ENCODE data around the gene EXOC3L4. TPM values are rescaled to one million over a fixed set of nuclear protein-coding genes. Genes with fewer than 3 reads are reported as not detected.
A peak's percentile ranks its signal among the peaks of the same experiment; 100 is the strongest.

The EXOC3L4 gene
- total RNA-seq, 1 donor from 2014 or later: 0.81 TPM

DNA sequence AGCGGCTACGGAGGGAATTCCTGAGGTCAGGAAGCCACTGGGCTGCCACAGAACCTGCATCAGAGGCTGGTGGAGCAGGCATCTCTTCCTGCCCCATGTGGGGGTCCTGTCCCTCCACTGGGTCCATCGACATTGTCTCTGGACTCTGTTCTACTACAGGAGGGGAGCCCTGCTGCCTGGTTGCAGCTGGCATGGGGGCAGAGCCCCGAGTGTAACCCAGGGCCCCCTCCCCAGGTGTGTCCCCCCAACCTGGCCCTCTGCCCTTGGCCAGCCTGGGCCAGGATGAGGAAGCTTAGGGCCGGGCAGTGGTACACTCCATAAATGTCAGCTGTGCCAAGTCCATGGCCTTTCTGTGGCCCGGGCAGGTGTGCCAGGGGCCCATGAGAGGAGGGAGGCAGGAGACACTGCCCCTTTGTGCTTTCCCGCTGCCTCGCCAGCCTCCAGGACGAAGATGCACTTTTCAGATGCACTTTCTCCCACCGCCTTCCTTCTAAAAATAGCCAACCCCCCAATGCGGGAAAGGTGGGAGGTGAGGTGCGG lies 4.0 kb upstream of the EXOC3L4 start:
- Mint-ChIP-seq H3K9me3 (ENCODE audit: unreplicated experiment) (no peaks in the 10 kb centered on the region), H3K4me3 (ENCODE audit: unreplicated experiment) (peak overlapping the region; percentile 13), H3K27me3 (ENCODE audit: unreplicated experiment) (peaks cover 4% of the 10 kb centered on the region), H3K36me3 (ENCODE audit: unreplicated experiment) (no peaks in the 10 kb centered on the region), H3K27ac (ENCODE audit: unreplicated experiment) (no peak overlapping the region), H3K4me1 (ENCODE audit: low read depth, unreplicated experiment) (peaks cover 2% of the 10 kb centered on the region)
- DNase-seq: no peak
- TF ChIP-seq, protein P1, sequence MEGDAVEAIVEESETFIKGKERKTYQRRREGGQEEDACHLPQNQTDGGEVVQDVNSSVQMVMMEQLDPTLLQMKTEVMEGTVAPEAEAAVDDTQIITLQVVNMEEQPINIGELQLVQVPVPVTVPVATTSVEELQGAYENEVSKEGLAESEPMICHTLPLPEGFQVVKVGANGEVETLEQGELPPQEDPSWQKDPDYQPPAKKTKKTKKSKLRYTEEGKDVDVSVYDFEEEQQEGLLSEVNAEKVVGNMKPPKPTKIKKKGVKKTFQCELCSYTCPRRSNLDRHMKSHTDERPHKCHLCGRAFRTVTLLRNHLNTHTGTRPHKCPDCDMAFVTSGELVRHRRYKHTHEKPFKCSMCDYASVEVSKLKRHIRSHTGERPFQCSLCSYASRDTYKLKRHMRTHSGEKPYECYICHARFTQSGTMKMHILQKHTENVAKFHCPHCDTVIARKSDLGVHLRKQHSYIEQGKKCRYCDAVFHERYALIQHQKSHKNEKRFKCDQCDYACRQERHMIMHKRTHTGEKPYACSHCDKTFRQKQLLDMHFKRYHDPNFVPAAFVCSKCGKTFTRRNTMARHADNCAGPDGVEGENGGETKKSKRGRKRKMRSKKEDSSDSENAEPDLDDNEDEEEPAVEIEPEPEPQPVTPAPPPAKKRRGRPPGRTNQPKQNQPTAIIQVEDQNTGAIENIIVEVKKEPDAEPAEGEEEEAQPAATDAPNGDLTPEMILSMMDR (IDR thresholded peaks at IDR 0.05; ENCODE audit: partially characterized antibody, unreplicated experiment): no peak

DNA sequence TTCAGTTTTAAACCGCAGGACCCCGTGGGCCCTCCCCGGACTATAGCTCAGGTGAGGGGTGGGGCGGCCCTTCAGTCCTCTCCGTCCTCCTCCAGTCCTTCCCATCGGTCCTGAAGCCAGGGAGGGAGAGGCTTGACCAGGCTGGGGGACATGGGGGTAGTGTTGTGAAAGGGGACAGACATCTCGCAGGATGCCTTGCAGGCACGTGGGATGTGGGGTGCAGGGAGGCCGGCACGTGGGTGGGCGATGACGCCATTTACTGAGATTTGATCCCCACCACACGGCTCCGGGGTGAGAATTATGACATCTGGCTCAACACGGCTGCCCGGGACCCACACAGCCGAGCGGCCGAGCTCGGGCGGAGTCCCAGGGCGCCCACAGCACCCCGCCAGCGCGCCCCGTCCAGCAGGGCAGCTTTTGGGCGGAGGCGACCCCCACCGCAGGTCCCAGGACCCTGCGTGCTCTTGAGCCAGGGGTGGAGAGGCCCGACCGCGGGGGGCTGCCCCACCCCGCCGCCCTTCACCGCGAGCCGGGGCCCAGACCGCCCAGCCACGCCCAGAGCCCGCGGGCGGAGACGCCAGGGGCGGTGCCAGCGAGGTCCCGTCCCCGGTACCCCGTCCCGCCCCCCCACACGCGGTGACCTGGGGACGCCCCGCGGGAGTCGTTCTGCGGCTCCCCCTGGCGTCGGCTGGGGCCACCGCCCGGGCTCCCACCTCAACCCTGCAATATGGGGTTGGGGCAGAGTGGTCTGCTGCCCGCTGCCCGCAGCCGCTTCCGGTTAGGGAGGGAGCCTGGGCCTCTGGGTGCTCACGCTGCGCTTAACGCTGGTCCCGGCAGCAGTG lies 3.3 kb upstream of the EXOC3L4 start:
- Mint-ChIP-seq H3K4me3 (ENCODE audit: unreplicated experiment) (peak overlapping the region; percentile 13), H3K27me3 (ENCODE audit: unreplicated experiment) (peaks cover 4% of the 10 kb centered on the region), H3K4me1 (ENCODE audit: low read depth, unreplicated experiment) (peaks cover 2% of the 10 kb centered on the region), H3K27ac (ENCODE audit: unreplicated experiment) (no peak overlapping the region), H3K9me3 (ENCODE audit: unreplicated experiment) (no peaks in the 10 kb centered on the region), H3K36me3 (ENCODE audit: unreplicated experiment) (no peaks in the 10 kb centered on the region)
- no peak for DNase-seq
- TF ChIP-seq, protein P1 (IDR thresholded peaks at IDR 0.05; ENCODE audit: partially characterized antibody, unreplicated experiment): no peak

DNA sequence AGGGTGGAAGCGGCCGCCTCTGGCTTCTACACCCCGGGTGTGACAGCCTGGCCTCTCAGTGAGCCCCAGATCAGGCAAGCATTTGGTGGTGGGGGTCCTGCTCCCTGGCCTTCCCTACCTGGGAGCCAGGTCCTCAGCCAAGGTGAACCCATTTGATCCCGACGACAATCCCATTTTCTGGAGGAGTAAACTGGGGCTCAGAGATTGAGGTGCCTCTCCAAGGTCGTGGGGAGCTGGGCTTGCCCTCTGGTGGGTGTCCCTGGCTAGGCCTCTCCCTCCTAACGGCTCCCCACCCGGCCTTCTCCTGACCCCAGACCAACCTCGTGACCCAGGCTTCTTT lies 2.7 kb upstream of the EXOC3L4 start:
- peaks cover 4% of the 10 kb centered on the region for H3K27me3 Mint-ChIP-seq (ENCODE audit: unreplicated experiment)

DNA sequence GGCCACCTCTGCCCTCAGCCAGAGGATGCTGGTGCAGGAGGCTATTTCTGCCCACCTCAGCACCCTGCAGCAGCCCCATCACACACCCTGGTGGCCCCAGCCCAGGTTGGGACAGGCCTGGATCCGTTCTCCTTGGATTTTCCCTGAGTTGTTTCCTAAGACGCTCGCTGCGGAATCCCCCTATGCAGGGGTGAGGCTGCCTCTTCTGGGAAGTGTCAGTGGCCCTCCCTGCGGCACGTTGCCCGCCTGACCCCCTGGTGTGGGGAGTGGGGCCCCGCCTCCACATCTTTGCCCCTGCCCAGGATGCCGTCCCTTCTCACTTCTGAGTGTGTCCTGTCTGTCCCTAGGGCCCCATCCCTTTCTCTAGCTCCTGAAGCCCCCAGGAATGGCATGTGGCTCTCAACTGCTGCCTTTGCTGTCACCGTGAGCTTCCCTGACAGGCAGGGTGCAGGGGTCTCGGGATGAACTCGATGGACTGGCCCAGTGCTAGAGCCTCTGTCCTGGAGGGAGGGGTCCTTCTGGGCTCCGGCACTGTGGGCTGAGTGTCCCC lies 594 bp upstream of the EXOC3L4 start:
- Mint-ChIP-seq H3K4me1 (ENCODE audit: low read depth, unreplicated experiment) (no peaks in the 10 kb centered on the region), H3K9me3 (ENCODE audit: unreplicated experiment) (no peaks in the 10 kb centered on the region)
- TF ChIP-seq, protein P1 (IDR thresholded peaks at IDR 0.05; ENCODE audit: partially characterized antibody, unreplicated experiment): no peak

More for the DNA sequence above, 2.7 kb upstream of the EXOC3L4 start:
- Mint-ChIP-seq H3K4me1 (ENCODE audit: low read depth, unreplicated experiment) (peaks cover 2% of the 10 kb centered on the region), H3K4me3 (ENCODE audit: unreplicated experiment) (no peak overlapping the region), H3K36me3 (ENCODE audit: unreplicated experiment) (no peaks in the 10 kb centered on the region), H3K9me3 (ENCODE audit: unreplicated experiment) (no peaks in the 10 kb centered on the region), H3K27ac (ENCODE audit: unreplicated experiment) (no peak overlapping the region)
- TF ChIP-seq, protein P1 (IDR thresholded peaks at IDR 0.05; ENCODE audit: partially characterized antibody, unreplicated experiment): no peak
- no peak for DNase-seq

More for the DNA sequence above, 594 bp upstream of the EXOC3L4 start:
- Mint-ChIP-seq H3K4me3 (ENCODE audit: unreplicated experiment) (no peak overlapping the region), H3K27me3 (ENCODE audit: unreplicated experiment) (peaks cover 5% of the 10 kb centered on the region), H3K27ac (ENCODE audit: unreplicated experiment) (no peak overlapping the region), H3K36me3 (ENCODE audit: unreplicated experiment) (no peaks in the 10 kb centered on the region)
- DNase-seq: no peak
